Stimulated activated CD8-positive, alpha-beta memory T cell treated with anti-CD3 and anti-CD28 coated beads, Interleukin-4, amount 100 ng/mL, for 24 hours (primary cell): ENCODE results near the gene LGMN.

Experiments
- DNase-seq: peaks from one replicate; pipeline ENCODE4 v3.0.0-alpha.2; 2020; ENCODE audit warnings: low read depth

LGMN gene

GRCh38 chr14:92675976-92676375 is 72.5 kb downstream of the LGMN start:
- no peak for DNase-seq

- no peak for DNase-seq
These were observed 73.0 kb downstream of the LGMN start for GRCh38 chr14:92675421-92675820.

GRCh38 chr14:92673601-92674150 is 74.8 kb downstream of the LGMN start:
- no peak for DNase-seq

- DNase-seq: no peak
These were observed 77.6 kb downstream of the LGMN start for GRCh38 chr14:92670643-92671366.

- no peak for DNase-seq
These were observed 78.3 kb downstream of the LGMN start for GRCh38 chr14:92670160-92670559.

- DNase-seq: no peak
These were observed 80.0 kb downstream of the LGMN start for GRCh38 chr14:92668276-92668973.

GRCh38 chr14:92666251-92666650 is 82.2 kb downstream of the LGMN start:
- DNase-seq: no peak

GRCh38 chr14:92665661-92666110 is 82.7 kb downstream of the LGMN start:
- DNase-seq: no peak

- DNase-seq: no peak
These were observed 85.4 kb downstream of the LGMN start for GRCh38 chr14:92663049-92663448.

- DNase-seq: no peak
These were observed 87.9 kb downstream of the LGMN start for GRCh38 chr14:92660571-92660970.

- no peak for DNase-seq
These were observed 88.5 kb downstream of the LGMN start for GRCh38 chr14:92659765-92660561.

GRCh38 chr14:92658684-92659083 is 89.7 kb downstream of the LGMN start:
- DNase-seq: no peak

GRCh38 chr14:92658160-92658559 is 90.3 kb downstream of the LGMN start:
- no peak for DNase-seq

GRCh38 chr14:92657457-92658142 is 90.8 kb downstream of the LGMN start:
- DNase-seq: no peak

- no peak for DNase-seq
These were observed 91.9 kb downstream of the LGMN start for GRCh38 chr14:92656306-92657081.

- no peak for DNase-seq
These were observed 92.8 kb downstream of the LGMN start for GRCh38 chr14:92655419-92656201.

- DNase-seq: no peak
These were observed 94.1 kb downstream of the LGMN start for GRCh38 chr14:92654239-92654901.
